Neutrophil (primary cell): Measurements from ENCODE around the gene BIRC5.

Experiments
- H3K27ac ChIP-seq: fragments of 200-600 bp; sonication (generic); 2 replicates; pipeline ENCODE4 v1.5.1; 2016; ENCODE audit warnings: mild to moderate bottlenecking, moderate library complexity
- H3K27me3 ChIP-seq: fragments of 200-600 bp; sonication (generic); 2 replicates; pipeline ENCODE4 v1.6.0; 2016; ENCODE audit warnings: mild to moderate bottlenecking
- H3K36me3 ChIP-seq: fragments of 200-600 bp; sonication (generic); 2 replicates; pipeline ENCODE4 v1.5.1; 2017
- H3K4me1 ChIP-seq, 2 experiments: fragments of 200-600 bp in 1 of 2; sonication (generic) in 1 of 2; 1 replicate in 1 of 2; 2 replicates in 1 of 2; pipeline versions ENCODE4 v1.5.1 to v1.6.1; 2013 to 2016; ENCODE audit warnings: low read depth in 1 of 2, low read length in 1 of 2, mild to moderate bottlenecking in 1 of 2, moderate library complexity in 1 of 2; ENCODE audit not compliant: control insufficient read depth in 1 of 2, insufficient read depth in 1 of 2
- H3K4me3 ChIP-seq, 2 experiments: fragments of 200-600 bp in 1 of 2; sonication (generic) in 1 of 2; 1 replicate in 1 of 2; 2 replicates in 1 of 2; pipeline ENCODE4 v1.5.1; 2013 to 2016; ENCODE audit warnings: low read depth in 1 of 2, low read length in 1 of 2, mild to moderate bottlenecking in 1 of 2, moderate library complexity in 1 of 2
- H3K9me3 ChIP-seq: fragments of 200-600 bp; sonication (generic); 2 replicates; pipeline ENCODE4 v1.5.1; 2016
- CTCF ChIP-seq: fragments of 200-600 bp; sonication (generic); IDR thresholded peaks from 2 replicates; pipeline ENCODE4 v1.5.1; 2016; ENCODE audit warnings: antibody characterized with exemption

BIRC5 gene

GRCh38 chr17:78256707-78257591, 42.9 kb downstream of the BIRC5 start:
- H3K27me3 ChIP-seq: peaks cover 2% of the 10 kb centered on the region
- H3K4me1 ChIP-seq: peaks cover 44 to 83% of the 10 kb centered on the region in 2 experiments
- H3K36me3 ChIP-seq: no peaks in the 10 kb centered on the region
- no peak overlapping the region for H3K27ac ChIP-seq
- TF ChIP-seq CTCF: no peak
- H3K9me3 ChIP-seq: no peaks in the 10 kb centered on the region
- H3K4me3 ChIP-seq: peak overlapping the region; percentile 37 to 64

DNA sequence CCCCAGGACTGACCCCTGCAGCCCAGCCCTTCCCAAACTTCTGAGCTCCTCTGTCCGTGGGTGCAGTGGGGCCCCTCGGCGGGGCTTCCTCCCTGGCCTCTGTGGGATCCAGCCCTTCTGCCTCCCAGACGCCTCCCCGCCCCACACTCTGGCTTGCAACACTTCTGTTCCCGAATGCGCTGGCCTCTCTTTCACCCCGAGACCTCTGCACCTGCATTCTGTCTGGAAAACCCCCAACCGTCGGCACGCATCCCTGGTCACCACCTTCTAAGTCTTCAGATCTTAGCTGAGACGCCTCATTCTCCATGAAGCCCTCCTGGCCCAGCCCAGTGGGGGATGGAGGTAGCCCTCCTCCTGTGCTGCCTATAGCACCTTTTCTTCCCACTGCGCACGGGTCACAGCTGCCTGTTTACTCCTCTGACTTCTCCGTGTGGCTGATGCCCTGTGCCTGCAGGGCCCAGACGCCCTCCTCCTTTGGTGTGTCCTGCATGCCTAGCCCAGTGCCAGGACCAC, 43.8 kb downstream of the BIRC5 start:
- Histone ChIP-seq H3K27me3 (no peaks in the 10 kb centered on the region), H3K9me3 (no peaks in the 10 kb centered on the region), H3K4me3 (peak overlapping the region; percentile 37 to 64), H3K36me3 (no peaks in the 10 kb centered on the region), H3K27ac (peak overlapping the region; percentile 18), H3K4me1 (peaks cover 46 to 88% of the 10 kb centered on the region in 2 experiments)
- TF ChIP-seq CTCF: no peak

- peaks cover 53 to 95% of the 10 kb centered on the region in 2 experiments for H3K4me1 ChIP-seq
- H3K27ac ChIP-seq: peak overlapping the region; percentile 18
- no peaks in the 10 kb centered on the region for H3K27me3 ChIP-seq
- H3K4me3 ChIP-seq: peak overlapping the region; percentile 37 to 64
- TF ChIP-seq CTCF: no peak
- H3K36me3 ChIP-seq: no peaks in the 10 kb centered on the region
- H3K9me3 ChIP-seq: no peaks in the 10 kb centered on the region
Measured at GRCh38 chr17:78258323-78259191, 44.5 kb downstream of the BIRC5 start.

DNA sequence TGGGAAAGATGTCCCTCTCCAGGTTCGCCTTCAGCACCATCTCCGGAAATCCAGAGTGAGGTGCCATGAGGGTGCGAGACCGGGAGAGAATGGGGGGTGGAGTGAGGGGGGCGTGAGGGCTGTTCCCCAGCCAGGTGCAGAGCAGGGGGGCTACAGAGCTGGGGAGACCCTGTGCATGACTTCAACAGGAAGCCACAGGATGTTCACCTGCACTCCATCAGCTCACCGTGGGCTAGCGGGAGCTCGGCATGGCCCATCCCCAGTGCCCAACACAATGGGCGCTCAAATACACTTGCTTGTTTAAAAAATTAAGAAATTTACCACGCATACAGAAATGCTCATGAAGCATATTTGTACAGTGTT, 45.1 kb downstream of the BIRC5 start:
- Histone ChIP-seq H3K9me3 (no peaks in the 10 kb centered on the region), H3K27me3 (no peaks in the 10 kb centered on the region), H3K4me1 (peaks cover 50 to 96% of the 10 kb centered on the region in 2 experiments), H3K36me3 (no peaks in the 10 kb centered on the region), H3K27ac (no peak overlapping the region), H3K4me3 (peak overlapping the region; percentile 37 to 64)
- TF ChIP-seq CTCF: no peak

GRCh38 chr17:78263063-78263735, 49.1 kb downstream of the BIRC5 start:
- H3K27me3 ChIP-seq: no peaks in the 10 kb centered on the region
- no peak for TF ChIP-seq CTCF
- H3K4me1 ChIP-seq: peaks cover 22 to 59% of the 10 kb centered on the region in 2 experiments
- no peaks in the 10 kb centered on the region for H3K9me3 ChIP-seq
- no peaks in the 10 kb centered on the region for H3K36me3 ChIP-seq
- H3K27ac ChIP-seq: peak overlapping the region; percentile 41
- peak overlapping the region; percentile 8 to 12 for H3K4me3 ChIP-seq
